Measurements from ENCODE around the gene CLTB.
"Not testable (repeated sequence)": the region's sequence is repeated elsewhere in the genome, so short reads cannot be mapped to it uniquely, and the experiment has no call there.

Gene CLTB

GRCh38 chr5:176412517-176413254 lies 3.7 kb downstream of the CLTB start:
- Histone ChIP-seq H3K9ac (ENCODE audit: low read depth, low read length) (no peak overlapping the region), H3K4me3 (ENCODE audit: low read depth, low read length) (no peak overlapping the region)

DNA sequence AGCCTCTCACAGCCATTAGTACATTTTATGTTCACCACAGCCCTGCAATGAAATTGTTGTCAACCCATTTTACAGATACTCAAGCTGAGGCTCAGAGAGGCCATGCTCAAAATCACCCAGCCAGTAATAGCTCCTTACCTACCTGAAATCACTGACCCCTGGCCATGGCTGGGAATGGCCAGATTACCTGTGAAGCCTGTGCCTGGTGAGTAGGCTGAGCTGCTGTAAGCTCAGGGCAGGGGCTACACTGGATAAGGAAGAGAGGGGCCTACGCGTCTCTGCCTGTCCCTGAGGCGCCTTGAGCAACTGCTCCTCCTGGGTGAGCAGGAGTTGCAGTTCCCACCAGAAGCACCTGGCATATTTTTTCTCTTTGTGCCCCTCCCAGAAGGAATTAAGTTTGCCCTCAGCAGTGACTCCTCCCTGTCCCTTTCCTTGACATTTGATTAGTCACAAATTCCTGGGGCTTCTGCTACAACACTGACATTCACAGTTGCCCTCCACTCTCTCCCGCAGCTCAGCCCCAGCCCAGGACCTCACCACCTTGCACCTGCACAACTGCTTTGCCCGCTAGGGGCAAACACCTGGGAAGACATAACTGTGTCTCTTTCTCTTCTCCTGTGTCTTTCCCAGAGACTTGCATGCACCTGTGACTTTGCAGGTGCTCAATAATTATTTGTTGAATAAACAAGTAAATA lies 5.7 kb downstream of the CLTB start:
- no peak overlapping the region for H3K27ac ChIP-seq (ENCODE audit: low read depth, low read length)
- no peak overlapping the region for H3K4me3 ChIP-seq (ENCODE audit: low read depth, low read length)
- H3K9me3 ChIP-seq (ENCODE audit: control insufficient read depth, insufficient read depth, low read length): no peaks in the 10 kb centered on the region
- no peak overlapping the region for H3K9ac ChIP-seq (ENCODE audit: low read depth, low read length)
- H3K36me3 ChIP-seq (ENCODE audit: control insufficient read depth, insufficient read depth, low read length): peaks cover 3% of the 10 kb centered on the region; the same call in 1 of the 2 replicates
- H3K4me1 ChIP-seq (ENCODE audit: control insufficient read depth, insufficient read depth, low read length): no peaks in the 10 kb centered on the region
- H3K27me3 ChIP-seq (ENCODE audit: control insufficient read depth, insufficient read depth, low read length): no peaks in the 10 kb centered on the region

More at GRCh38 chr5:176412517-176413254, 3.7 kb downstream of the CLTB start:
- Histone ChIP-seq H3K27me3 (ENCODE audit: control insufficient read depth, insufficient read depth, low read length) (peaks cover 4% of the 10 kb centered on the region), H3K27ac (ENCODE audit: low read depth, low read length) (no peak overlapping the region), H3K9me3 (ENCODE audit: control insufficient read depth, insufficient read depth, low read length) (no peaks in the 10 kb centered on the region), H3K4me1 (ENCODE audit: control insufficient read depth, insufficient read depth, low read length) (no peaks in the 10 kb centered on the region), H3K36me3 (ENCODE audit: control insufficient read depth, insufficient read depth, low read length) (peaks cover 3% of the 10 kb centered on the region; the same call in 1 of the 2 replicates)

- Histone ChIP-seq H3K36me3 (ENCODE audit: control insufficient read depth, insufficient read depth, low read length) (peaks cover 3% of the 10 kb centered on the region; the same call in 1 of the 2 replicates), H3K9me3 (ENCODE audit: control insufficient read depth, insufficient read depth, low read length) (no peaks in the 10 kb centered on the region), H3K27ac (ENCODE audit: low read depth, low read length) (no peak overlapping the region), H3K9ac (ENCODE audit: low read depth, low read length) (no peak overlapping the region), H3K27me3 (ENCODE audit: control insufficient read depth, insufficient read depth, low read length) (no peaks in the 10 kb centered on the region), H3K4me3 (ENCODE audit: low read depth, low read length) (no peak overlapping the region), H3K4me1 (ENCODE audit: control insufficient read depth, insufficient read depth, low read length) (no peaks in the 10 kb centered on the region)
Measured at GRCh38 chr5:176409765-176410164, 6.6 kb downstream of the CLTB start.

DNA sequence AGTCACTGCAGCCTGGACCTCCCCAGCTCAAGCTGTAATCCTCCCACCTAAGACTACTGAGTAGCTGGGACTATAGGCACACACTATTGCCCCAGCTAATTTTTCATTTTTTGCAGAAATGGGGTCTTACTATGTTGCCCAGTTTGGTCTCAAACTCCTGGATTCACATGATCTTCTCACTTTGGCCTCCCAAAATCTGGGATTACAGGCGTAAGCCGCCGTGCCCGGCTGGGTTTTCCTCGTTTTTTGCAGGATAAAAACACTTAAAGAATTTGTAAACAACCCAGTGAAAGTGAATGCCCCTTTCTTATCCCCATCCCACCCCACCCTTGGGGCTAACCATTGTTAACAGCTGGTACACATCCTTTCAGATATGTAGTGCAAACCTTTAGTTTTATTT lies 7.7 kb downstream of the CLTB start:
- no peak overlapping the region for H3K27ac ChIP-seq (ENCODE audit: low read depth, low read length)
- H3K4me1 ChIP-seq (ENCODE audit: control insufficient read depth, insufficient read depth, low read length): no peaks in the 10 kb centered on the region
- peaks cover 3% of the 10 kb centered on the region; the same call in 1 of the 2 replicates for H3K36me3 ChIP-seq (ENCODE audit: control insufficient read depth, insufficient read depth, low read length)
- no peaks in the 10 kb centered on the region for H3K27me3 ChIP-seq (ENCODE audit: control insufficient read depth, insufficient read depth, low read length)
- no peak overlapping the region for H3K9ac ChIP-seq (ENCODE audit: low read depth, low read length)
- H3K9me3 ChIP-seq (ENCODE audit: control insufficient read depth, insufficient read depth, low read length): no peaks in the 10 kb centered on the region
- no peak overlapping the region for H3K4me3 ChIP-seq (ENCODE audit: low read depth, low read length)

- not testable (repeated sequence) for H3K27ac ChIP-seq (ENCODE audit: low read depth, low read length); H3K9me3 ChIP-seq (ENCODE audit: control insufficient read depth, insufficient read depth, low read length); H3K36me3 ChIP-seq (ENCODE audit: control insufficient read depth, insufficient read depth, low read length); H3K9ac ChIP-seq (ENCODE audit: low read depth, low read length); H3K4me1 ChIP-seq (ENCODE audit: control insufficient read depth, insufficient read depth, low read length); H3K27me3 ChIP-seq (ENCODE audit: control insufficient read depth, insufficient read depth, low read length); H3K4me3 ChIP-seq (ENCODE audit: low read depth, low read length)
Measured at GRCh38 chr5:176408252-176408573, 8.1 kb downstream of the CLTB start.

- Histone ChIP-seq H3K27me3 (ENCODE audit: control insufficient read depth, insufficient read depth, low read length) (no peaks in the 10 kb centered on the region), H3K36me3 (ENCODE audit: control insufficient read depth, insufficient read depth, low read length) (peaks cover 3% of the 10 kb centered on the region; the same call in 1 of the 2 replicates), H3K9me3 (ENCODE audit: control insufficient read depth, insufficient read depth, low read length) (no peaks in the 10 kb centered on the region), H3K4me1 (ENCODE audit: control insufficient read depth, insufficient read depth, low read length) (no peaks in the 10 kb centered on the region), H3K4me3 (ENCODE audit: low read depth, low read length) (no peak overlapping the region), H3K27ac (ENCODE audit: low read depth, low read length) (no peak overlapping the region), H3K9ac (ENCODE audit: low read depth, low read length) (no peak overlapping the region)
Measured at GRCh38 chr5:176407456-176408251, 8.7 kb downstream of the CLTB start.

- Histone ChIP-seq H3K9me3 (ENCODE audit: control insufficient read depth, insufficient read depth, low read length) (no peaks in the 10 kb centered on the region), H3K9ac (ENCODE audit: low read depth, low read length) (no peak overlapping the region)
Measured at GRCh38 chr5:176406436-176407052, 9.8 kb downstream of the CLTB start.

DNA sequence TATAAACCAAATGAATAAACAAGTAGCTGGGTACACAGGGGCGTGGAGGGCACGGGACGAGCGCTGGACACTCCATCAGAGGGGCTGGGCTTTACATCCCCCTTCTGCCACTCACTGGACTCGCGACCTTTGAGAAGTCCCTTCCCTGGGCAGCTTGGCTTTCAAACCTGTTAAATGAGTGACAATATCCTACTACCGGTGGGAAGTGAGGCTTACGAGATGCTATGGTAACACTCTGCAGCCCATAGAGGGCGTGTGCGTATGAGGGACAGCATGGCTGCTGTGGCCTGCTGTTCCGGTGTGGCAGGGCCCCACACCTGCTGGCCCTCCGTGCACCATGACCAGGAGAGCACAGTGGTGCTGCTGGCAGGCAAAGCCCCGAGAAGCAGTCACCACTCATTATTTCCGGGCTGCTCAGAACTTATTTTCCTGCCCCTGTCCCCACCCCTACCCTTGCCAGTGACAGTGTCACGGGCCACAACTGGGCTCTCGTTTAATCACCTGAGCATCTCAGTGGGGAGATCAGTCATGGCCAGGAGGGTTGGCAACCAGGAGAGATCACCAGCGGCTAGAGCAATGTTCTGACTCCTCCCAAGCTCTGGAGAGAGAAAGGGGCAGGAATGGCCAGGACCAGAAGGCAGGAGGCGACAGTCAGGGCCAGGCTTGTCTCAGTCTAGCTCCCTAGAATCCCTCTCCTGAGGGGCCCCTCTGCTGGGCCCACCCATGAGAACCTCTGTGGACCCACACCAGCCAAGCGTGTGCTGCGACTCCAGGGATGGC lies 10.5 kb downstream of the CLTB start:
- H3K27ac ChIP-seq (ENCODE audit: low read depth, low read length): no peak overlapping the region
- H3K9ac ChIP-seq (ENCODE audit: low read depth, low read length): no peak overlapping the region
- H3K4me1 ChIP-seq (ENCODE audit: control insufficient read depth, insufficient read depth, low read length): no peaks in the 10 kb centered on the region
- no peaks in the 10 kb centered on the region for H3K27me3 ChIP-seq (ENCODE audit: control insufficient read depth, insufficient read depth, low read length)
- H3K4me3 ChIP-seq (ENCODE audit: low read depth, low read length): no peak overlapping the region
- no peaks in the 10 kb centered on the region for H3K9me3 ChIP-seq (ENCODE audit: control insufficient read depth, insufficient read depth, low read length)
- peaks cover 3% of the 10 kb centered on the region; the same call in 1 of the 2 replicates for H3K36me3 ChIP-seq (ENCODE audit: control insufficient read depth, insufficient read depth, low read length)

More at GRCh38 chr5:176406436-176407052, 9.8 kb downstream of the CLTB start:
- no peak overlapping the region for H3K4me3 ChIP-seq (ENCODE audit: low read depth, low read length)
- no peak overlapping the region for H3K27ac ChIP-seq (ENCODE audit: low read depth, low read length)
- peaks cover 3% of the 10 kb centered on the region; the same call in 1 of the 2 replicates for H3K36me3 ChIP-seq (ENCODE audit: control insufficient read depth, insufficient read depth, low read length)
- H3K4me1 ChIP-seq (ENCODE audit: control insufficient read depth, insufficient read depth, low read length): no peaks in the 10 kb centered on the region
- H3K27me3 ChIP-seq (ENCODE audit: control insufficient read depth, insufficient read depth, low read length): no peaks in the 10 kb centered on the region

DNA sequence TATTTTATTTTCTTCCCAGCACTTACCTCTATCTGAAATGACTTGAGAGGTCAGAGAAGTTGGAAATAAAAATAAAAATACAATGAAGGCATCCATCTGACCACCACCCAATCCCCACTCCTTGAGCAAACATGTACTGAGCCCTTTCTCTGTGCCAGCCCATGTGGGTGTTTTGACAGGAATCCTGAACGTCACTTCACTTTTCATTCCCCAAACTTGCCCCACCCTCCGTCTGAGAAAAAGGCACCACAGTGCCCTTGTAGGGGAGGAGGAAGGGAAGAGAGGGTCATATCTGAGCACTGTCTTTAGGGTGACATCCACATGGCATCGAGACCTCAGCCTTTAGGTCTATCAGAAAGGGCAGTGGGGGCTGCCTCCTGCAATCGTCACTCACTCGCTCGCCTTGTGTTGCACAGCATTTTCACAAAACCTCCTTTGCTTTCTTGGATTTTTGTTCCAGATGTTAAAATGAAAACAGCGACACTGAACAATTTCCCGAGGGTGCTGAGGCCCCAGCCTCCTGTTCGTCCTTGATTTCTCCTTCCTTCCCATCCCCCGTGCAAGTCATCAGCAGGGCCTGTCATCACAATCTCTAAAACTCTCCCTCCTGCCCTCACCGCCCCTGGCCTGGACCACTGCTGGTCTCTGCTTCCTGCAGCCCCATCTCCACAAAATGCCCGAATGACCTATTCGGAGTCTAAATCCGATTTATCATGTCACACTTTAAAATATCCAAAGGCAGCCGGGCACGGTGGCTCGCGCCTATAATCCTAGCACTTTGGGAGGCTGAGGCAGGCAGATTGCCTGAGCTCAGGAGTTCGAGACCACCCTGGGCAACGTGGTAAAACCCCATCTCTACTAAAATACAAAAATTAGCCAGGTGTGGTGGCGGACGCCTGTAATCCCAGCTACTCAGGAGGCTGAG lies 14.8 kb downstream of the CLTB start:
- H3K4me1 ChIP-seq (ENCODE audit: control insufficient read depth, insufficient read depth, low read length): no peaks in the 10 kb centered on the region
- no peaks in the 10 kb centered on the region for H3K36me3 ChIP-seq (ENCODE audit: control insufficient read depth, insufficient read depth, low read length)
- H3K4me3 ChIP-seq (ENCODE audit: low read depth, low read length): no peak overlapping the region
- no peak overlapping the region for H3K9ac ChIP-seq (ENCODE audit: low read depth, low read length)
- no peaks in the 10 kb centered on the region for H3K27me3 ChIP-seq (ENCODE audit: control insufficient read depth, insufficient read depth, low read length)
- H3K9me3 ChIP-seq (ENCODE audit: control insufficient read depth, insufficient read depth, low read length): no peaks in the 10 kb centered on the region
- no peak overlapping the region for H3K27ac ChIP-seq (ENCODE audit: low read depth, low read length)

Measured in HUES48 (cell line).